Panc1 (cell line): ENCODE measurements around the gene LRP1B. TPM values are rescaled to one million over a fixed set of nuclear protein-coding genes. Genes with fewer than 3 reads are reported as not detected.

Experiments used
- ATAC-seq: fragments of 200-7000 bp; cut with Tn5 transposase; 2 replicates; pipeline ENCODE4 v1.9.1; 2020; ENCODE audit warnings: mild to moderate bottlenecking, moderate library complexity
- BruUV-seq: library from RNA; stranded (reverse); fragments of 400-500 nt; replicated peaks from 2 replicates; lab custom pipeline; 2021; lab: Mats Ljungman, UMichigan
- CTCF ChIA-PET: fragments of 300-600 bp; sonication (Branson Sonifier 250); formaldehyde crosslinking; loops from one replicate; lab custom pipeline; 2022; ENCODE audit warnings: antibody characterized with exemption; lab: Charles Lee
- POLR2A ChIA-PET: fragments of 300-600 bp; sonication (Branson Sonifier 250); formaldehyde crosslinking; loops from one replicate; lab custom pipeline; 2022; ENCODE audit warnings: antibody characterized with exemption; lab: Charles Lee
- DNase-seq: peaks from one replicate; pipeline ENCODE4 v3.0.0-alpha.2; 2010; ENCODE audit warnings: low read depth, low spot score
- H3K27ac ChIP-seq: 2 replicates; pipeline ENCODE4 v1.5.1; 2011; ENCODE audit warnings: mild to moderate bottlenecking, low read length, inconsistent platforms
- H3K27me3 ChIP-seq: fragments of 200-500 bp; sonication (Bioruptor generic); 2 replicates; pipeline ENCODE4 v1.6.0; 2014; ENCODE audit warnings: low read length, inconsistent platforms; ENCODE audit not compliant: control insufficient read depth, insufficient read depth
- H3K36me3 ChIP-seq: fragments of 200-500 bp; sonication (Bioruptor generic); 2 replicates; pipeline ENCODE4 v1.5.1; 2014; ENCODE audit warnings: inconsistent platforms, mild to moderate bottlenecking, low read length, moderate library complexity; ENCODE audit not compliant: control insufficient read depth, insufficient read depth
- H3K4me1 ChIP-seq: 2 replicates; pipeline ENCODE4 v1.5.1; 2011; ENCODE audit warnings: inconsistent platforms, mild to moderate bottlenecking, low read length, moderate library complexity; ENCODE audit not compliant: control insufficient read depth, insufficient read depth
- H3K4me3 ChIP-seq, 2 experiments: 2 replicates each; pipeline ENCODE4 v1.5.1; 2011 to 2012; ENCODE audit warnings: low read depth in 2 of 2, low read length in 2 of 2, mild to moderate bottlenecking in 2 of 2, inconsistent platforms in 1 of 2, moderate library complexity in 1 of 2
- H3K9me3 ChIP-seq: fragments of 200-500 bp; sonication (Bioruptor generic); 2 replicates; pipeline ENCODE4 v1.5.1; 2014; ENCODE audit warnings: low read depth, mild to moderate bottlenecking, inconsistent platforms, low read length, moderate library complexity; ENCODE audit not compliant: control insufficient read depth, insufficient read depth
- POLR2AphosphoS5 ChIP-seq: IDR thresholded peaks from 2 replicates; pipeline ENCODE4 v1.6.1; 2012; ENCODE audit warnings: mild to moderate bottlenecking, low read depth, low read length, moderate library complexity
- SIN3A ChIP-seq: IDR thresholded peaks from 2 replicates; pipeline ENCODE4 v1.6.1; 2012; ENCODE audit warnings: low read depth, mild to moderate bottlenecking, low read length, moderate library complexity, borderline replicate concordance; ENCODE audit not compliant: insufficient read depth
- TCF7L2 ChIP-seq: IDR thresholded peaks from 2 replicates; pipeline ENCODE4 v1.6.1; 2011; ENCODE audit warnings: mild to moderate bottlenecking, low read depth, low read length, inconsistent platforms
- in situ Hi-C: cut with HindIII; loops from 2 replicates; pipeline ENCODE4 v1.10.0; 2016; ENCODE audit warnings: low sequenced_read_pairs, low pct_unique_long_range_greater_than_20kb
- intact Hi-C: fragments of 100-400 bp; cut with micrococcal nuclease; formaldehyde crosslinking; loops from one replicate; pipeline ENCODE4 v1.10.0; 2022; ENCODE audit not compliant: unreplicated experiment
- total RNA-seq: library from RNA; stranded (reverse); gene quantifications from one replicate; pipeline ENCODE4 v1.2.1, GENCODE V29; 2021; ENCODE audit not compliant: unreplicated experiment
- TF ChIP-seq, protein P1 (sequence below): fragments of 450-650 bp; IDR thresholded peaks from 2 replicates; pipeline ENCODE4 v1.5.1; 2017; ENCODE audit warnings: mild to moderate bottlenecking
- TF ChIP-seq, protein P2 (sequence below), 2 experiments: IDR thresholded peaks; 2 replicates each; pipeline ENCODE4 v1.6.1; 2011 to 2012; ENCODE audit warnings: low read depth in 2 of 2, control low read depth in 1 of 2, low read length in 1 of 2, mild to moderate bottlenecking in 1 of 2, moderate library complexity in 1 of 2; ENCODE audit not compliant: insufficient read depth in 1 of 2

Gene LRP1B
- total RNA-seq, 1 experiment from 2014 or later = 0.54 TPM

DNA sequence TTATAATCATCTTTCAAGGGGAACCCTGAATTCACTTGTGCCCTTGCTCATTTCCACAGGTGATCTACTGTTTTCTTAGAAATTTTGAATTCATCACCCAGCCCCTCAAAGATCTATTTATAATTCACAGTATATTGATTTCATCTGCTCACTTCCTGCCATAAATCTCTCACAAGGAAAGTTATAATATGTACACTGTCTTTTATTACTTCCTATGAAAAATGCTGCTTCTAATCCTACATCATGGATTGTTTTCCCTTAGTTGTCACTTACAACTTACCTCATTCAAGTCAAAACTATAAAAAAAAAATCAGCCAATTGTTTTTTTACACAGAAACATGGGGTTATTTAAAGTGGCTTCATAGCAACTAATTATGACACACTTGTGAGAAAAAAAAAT, 1443.0 kb downstream of the LRP1B start:
- H3K9me3 ChIP-seq = no peaks in the 10 kb centered on the region
- in situ Hi-C loops (no loop called here), intact Hi-C loops (no loop called here)
- H3K4me1 ChIP-seq = no peaks in the 10 kb centered on the region
- ChIA-PET CTCF (no interaction called here), POLR2A (no interaction called here)
- H3K36me3 ChIP-seq = no peaks in the 10 kb centered on the region
- TF ChIP-seq, protein P1, sequence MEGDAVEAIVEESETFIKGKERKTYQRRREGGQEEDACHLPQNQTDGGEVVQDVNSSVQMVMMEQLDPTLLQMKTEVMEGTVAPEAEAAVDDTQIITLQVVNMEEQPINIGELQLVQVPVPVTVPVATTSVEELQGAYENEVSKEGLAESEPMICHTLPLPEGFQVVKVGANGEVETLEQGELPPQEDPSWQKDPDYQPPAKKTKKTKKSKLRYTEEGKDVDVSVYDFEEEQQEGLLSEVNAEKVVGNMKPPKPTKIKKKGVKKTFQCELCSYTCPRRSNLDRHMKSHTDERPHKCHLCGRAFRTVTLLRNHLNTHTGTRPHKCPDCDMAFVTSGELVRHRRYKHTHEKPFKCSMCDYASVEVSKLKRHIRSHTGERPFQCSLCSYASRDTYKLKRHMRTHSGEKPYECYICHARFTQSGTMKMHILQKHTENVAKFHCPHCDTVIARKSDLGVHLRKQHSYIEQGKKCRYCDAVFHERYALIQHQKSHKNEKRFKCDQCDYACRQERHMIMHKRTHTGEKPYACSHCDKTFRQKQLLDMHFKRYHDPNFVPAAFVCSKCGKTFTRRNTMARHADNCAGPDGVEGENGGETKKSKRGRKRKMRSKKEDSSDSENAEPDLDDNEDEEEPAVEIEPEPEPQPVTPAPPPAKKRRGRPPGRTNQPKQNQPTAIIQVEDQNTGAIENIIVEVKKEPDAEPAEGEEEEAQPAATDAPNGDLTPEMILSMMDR = no peak
- TF ChIP-seq TCF7L2 = no peak
- no peak for TF ChIP-seq SIN3A
- no peak for TF ChIP-seq POLR2AphosphoS5
- TF ChIP-seq, protein P2, sequence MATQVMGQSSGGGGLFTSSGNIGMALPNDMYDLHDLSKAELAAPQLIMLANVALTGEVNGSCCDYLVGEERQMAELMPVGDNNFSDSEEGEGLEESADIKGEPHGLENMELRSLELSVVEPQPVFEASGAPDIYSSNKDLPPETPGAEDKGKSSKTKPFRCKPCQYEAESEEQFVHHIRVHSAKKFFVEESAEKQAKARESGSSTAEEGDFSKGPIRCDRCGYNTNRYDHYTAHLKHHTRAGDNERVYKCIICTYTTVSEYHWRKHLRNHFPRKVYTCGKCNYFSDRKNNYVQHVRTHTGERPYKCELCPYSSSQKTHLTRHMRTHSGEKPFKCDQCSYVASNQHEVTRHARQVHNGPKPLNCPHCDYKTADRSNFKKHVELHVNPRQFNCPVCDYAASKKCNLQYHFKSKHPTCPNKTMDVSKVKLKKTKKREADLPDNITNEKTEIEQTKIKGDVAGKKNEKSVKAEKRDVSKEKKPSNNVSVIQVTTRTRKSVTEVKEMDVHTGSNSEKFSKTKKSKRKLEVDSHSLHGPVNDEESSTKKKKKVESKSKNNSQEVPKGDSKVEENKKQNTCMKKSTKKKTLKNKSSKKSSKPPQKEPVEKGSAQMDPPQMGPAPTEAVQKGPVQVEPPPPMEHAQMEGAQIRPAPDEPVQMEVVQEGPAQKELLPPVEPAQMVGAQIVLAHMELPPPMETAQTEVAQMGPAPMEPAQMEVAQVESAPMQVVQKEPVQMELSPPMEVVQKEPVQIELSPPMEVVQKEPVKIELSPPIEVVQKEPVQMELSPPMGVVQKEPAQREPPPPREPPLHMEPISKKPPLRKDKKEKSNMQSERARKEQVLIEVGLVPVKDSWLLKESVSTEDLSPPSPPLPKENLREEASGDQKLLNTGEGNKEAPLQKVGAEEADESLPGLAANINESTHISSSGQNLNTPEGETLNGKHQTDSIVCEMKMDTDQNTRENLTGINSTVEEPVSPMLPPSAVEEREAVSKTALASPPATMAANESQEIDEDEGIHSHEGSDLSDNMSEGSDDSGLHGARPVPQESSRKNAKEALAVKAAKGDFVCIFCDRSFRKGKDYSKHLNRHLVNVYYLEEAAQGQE (IDR thresholded peaks at IDR 0.05; ENCODE audit: insufficient read depth in 1 of 2, low read depth in 2 of 2, low read length in 1 of 2) = no peak
- H3K27ac ChIP-seq = no peak overlapping the region
- no TSS peak for BruUV-seq
- no peak for ATAC-seq
- no peak for DNase-seq
- no peak overlapping the region for H3K4me3 ChIP-seq
- H3K27me3 ChIP-seq = no peaks in the 10 kb centered on the region

DNA sequence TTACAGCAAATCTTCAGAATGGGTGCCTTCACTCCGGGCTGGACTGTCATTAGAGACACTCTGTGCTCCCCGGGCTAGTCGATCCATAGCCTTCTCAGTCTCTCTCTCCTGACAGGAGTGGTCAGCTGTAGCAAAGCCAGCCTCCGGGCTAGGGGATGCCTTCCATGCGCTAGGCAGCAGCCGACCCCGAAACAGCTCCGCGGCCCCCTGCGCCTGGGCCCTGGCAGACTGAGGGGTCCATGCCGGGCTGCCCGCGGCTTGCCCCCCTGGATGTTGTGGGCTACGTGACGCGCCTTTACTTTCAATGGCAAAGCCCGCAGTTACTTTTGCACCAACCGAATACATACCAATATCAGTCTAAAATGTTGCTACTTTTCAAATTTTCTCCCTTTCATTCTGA, 1447.2 kb downstream of the LRP1B start:
- CTCF ChIA-PET = no interaction called here
- intact Hi-C loops = no loop called here
- TF ChIP-seq TCF7L2 (no peak), SIN3A (no peak), POLR2AphosphoS5 (no peak)
- TF ChIP-seq, protein P1 = no peak
- TF ChIP-seq, protein P2 (IDR thresholded peaks at IDR 0.05; ENCODE audit: insufficient read depth in 1 of 2, low read depth in 2 of 2, low read length in 1 of 2) = no peak
- BruUV-seq = no TSS peak
- no peak for DNase-seq
- no peak for ATAC-seq
- Histone ChIP-seq H3K9me3 (no peaks in the 10 kb centered on the region), H3K27ac (no peak overlapping the region), H3K4me1 (no peaks in the 10 kb centered on the region), H3K4me3 (no peak overlapping the region), H3K27me3 (no peaks in the 10 kb centered on the region), H3K36me3 (no peaks in the 10 kb centered on the region)
- in situ Hi-C loops = no loop called here
- POLR2A ChIA-PET = no interaction called here
